Left kidney (tissue), 2 donors: ENCODE results near the gene P2RX3. TPM values are rescaled to one million over a fixed set of nuclear protein-coding genes. Genes with fewer than 3 reads are reported as not detected.

Experiments used
- DNase-seq: peaks from one replicate; pipeline ENCODE4 v3.0.0-alpha.2; 2013
- polyA plus RNA-seq: library from polyadenylated mRNA; unstranded; fragments of 120-200 nt; gene quantifications from one replicate; pipeline ENCODE4 v1.2.1, GENCODE V29; 2013; ENCODE audit not compliant: insufficient read length

P2RX3 gene
- polyA plus RNA-seq, 1 donor: 0.40 TPM

DNA sequence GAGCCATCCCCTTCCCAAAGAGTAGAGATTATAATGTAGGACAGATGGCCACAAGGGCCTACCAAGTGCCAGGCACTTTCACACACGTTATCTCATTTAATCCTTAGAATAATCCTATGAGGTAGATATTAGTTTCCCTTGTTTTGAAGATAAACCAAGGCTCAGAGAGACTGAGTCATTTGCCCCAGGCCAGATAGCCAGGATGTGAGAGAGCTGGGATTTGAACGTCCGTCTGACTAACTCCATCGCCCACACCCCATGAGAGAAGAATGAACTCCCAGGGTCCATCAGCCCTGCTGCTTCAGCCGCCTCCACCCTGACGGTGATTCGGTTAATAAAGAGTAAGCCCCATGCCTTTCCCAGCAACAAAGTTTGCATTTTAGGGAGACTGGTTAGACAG lies 32.1 kb downstream of the P2RX3 start:
- DNase-seq: no peak

DNA sequence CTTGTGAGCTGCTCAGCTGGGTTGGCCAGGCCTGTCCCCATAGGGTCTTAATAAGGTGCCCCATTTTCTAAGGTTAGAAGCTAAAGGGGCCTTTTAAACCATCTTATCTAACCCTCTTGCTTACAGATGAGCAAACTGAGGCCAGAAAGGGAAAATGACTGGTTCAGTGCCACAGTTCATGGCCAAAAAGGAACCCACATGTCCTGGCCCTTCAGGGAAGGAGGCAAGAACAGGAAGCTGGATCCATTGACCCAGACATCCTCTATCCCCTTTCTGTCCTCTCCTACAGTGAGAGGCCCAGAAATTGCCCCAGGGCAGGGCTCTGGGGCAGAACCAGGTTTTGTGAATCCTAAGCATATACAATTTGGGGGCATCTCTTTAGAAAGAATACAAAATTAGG lies 32.8 kb downstream of the P2RX3 start:
- DNase-seq: no peak

DNA sequence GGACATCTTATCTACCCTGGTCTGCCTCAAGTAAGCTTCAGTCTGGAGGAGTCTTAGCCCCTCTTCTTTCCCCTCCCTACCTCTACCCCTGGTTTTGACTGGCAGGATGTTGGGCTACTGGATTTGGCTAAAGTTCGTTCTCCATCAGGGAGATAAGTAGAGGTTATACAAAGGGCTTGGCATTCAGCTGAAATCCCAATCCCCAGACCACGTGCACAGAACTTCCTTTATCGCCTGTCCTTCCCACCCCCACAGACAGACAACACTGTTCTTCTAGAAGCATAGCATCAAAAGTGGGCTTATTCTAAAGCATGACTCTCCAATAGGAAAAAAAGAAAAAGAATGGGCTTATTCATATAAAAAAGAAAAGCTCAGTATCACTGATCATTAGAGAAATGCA lies 35.0 kb downstream of the P2RX3 start:
- DNase-seq: no peak

DNA sequence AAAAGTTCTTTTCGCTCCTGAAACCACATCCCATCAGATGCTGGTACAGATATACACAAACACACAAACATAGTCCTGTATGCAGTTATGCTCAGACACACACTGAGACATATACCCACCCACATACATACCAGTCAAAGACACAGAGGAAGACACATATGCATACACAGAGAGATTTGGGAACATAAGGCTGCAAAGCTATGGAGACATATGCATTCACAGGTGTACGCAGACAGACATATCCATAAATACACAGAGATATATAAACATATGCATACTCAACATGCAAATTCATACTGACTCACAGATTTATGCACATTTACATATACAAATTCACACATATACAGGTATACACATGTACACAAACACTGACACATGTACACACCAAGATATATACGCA lies 36.8 kb downstream of the P2RX3 start:
- DNase-seq: no peak

DNA sequence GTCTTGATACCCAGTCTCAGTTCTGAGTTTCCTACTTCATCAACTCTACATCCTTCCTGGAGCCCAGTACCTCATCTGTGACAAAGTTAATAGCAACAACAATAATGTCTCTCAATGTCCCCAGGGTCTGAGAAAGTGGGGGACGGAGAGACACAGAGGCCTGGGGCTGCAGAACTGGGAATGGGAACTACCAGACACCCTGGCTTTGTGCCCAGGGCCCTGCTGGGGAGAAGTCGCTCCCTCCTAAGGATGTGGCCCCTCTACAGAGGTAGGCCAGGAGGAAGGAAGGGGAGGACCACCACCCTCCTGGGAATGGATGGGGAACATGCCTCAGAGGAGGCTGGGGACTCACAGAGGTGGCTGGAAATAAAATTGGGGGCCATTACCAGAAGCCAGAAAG lies 37.3 kb downstream of the P2RX3 start:
- DNase-seq: no peak

DNA sequence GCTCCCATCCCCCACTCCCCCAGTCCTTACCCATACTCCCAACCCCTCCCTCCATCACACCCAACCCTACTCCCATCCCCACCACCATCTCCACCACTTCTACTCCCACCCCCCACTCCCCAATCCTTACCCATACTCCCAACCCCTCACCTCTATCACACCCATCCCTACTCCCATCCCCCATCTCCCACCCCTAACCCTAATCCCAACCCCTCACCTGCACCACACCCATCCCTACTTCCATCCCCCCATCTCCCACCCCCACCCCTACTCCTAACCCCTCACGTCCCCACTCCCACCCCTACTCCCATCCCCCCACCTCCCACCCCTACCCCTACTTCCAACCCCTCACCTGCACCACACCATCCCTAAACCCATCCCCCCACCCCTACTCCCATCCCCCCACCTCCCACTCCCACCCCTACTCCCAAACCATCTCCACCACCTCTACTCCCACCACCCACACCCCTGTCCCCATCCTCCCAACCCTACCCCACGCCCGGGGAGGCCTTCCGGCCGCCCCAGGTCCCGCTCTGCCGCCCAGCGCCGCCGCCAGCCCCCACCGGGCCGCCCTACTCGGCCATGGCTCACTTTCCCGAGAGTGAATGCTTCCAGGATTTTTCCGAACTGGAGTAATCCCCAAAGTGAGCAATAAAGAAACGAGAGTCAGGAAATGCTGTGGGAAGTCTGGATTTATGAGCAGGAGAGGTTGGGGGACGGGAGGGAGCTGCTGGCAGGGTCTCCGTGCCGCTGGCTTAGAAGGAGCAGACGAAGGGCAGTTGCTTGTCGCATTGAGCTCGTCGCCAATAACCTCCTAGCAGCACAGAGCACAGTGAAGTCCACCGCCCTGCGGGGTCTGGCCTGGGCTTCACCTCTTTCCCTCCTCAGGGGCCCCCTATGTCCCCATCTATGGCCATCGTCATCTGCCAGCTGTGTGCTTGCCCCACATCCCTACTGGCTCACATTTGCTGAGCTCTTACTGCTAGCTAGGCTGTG lies 38.2 kb downstream of the P2RX3 start:
- no peak for DNase-seq

DNA sequence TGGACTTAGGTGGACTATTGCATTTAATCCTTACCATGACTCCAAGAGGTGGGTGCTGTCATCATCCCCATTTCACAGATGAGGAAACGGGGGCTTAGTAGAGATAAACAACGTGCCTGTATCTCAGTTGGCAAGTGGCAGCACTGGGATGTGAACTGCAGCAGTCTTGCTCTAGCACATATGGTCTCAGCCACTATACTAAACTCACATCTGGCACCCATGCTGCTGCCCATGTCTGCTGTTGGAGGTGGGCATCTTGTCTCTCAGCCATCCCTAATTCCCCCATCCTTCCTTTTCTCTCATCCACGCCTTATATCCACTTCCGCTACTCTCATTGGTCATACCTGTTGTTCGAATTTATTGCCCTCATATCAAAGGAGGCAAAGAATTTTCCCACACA lies 39.0 kb downstream of the P2RX3 start:
- no peak for DNase-seq

DNA sequence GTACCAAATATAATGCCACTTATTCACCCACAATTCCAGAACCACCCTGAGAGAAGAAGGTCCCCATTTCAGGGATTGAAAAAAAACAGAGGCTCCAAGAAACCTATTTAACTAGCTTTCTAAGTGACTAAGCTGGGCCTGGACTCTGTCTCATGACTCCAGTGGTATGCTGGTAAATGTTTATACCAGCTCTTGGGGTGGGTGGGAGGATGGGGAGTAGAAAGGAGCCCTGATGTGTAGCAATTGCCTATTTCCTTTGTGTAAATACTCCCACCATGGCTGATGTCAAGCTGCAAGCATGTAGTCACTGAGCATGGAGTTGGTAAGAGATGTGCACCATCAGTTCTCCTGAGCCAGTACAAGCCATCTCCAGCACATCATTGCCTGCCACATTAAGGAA lies 40.0 kb downstream of the P2RX3 start:
- no peak for DNase-seq

DNA sequence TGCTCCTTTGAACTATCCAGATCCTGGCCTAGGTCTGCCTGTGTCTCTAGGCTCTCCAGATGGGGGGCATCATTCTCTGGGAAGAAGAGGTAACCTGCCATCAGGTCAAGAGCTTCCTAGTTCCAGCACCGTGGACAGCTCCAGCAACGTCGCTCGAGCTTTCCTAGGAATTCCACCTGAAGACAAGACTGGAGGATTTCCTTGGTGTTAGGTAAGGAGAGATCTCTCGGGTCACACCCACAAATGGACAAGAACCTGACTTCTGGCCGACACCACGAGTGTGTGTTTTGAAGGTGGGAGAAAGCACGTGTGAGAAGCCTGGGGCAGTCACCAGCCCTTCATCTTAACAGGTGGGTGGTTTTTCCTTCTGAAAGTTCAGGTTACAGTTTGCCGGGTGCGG lies 41.6 kb downstream of the P2RX3 start:
- DNase-seq: peak; percentile 48

DNA sequence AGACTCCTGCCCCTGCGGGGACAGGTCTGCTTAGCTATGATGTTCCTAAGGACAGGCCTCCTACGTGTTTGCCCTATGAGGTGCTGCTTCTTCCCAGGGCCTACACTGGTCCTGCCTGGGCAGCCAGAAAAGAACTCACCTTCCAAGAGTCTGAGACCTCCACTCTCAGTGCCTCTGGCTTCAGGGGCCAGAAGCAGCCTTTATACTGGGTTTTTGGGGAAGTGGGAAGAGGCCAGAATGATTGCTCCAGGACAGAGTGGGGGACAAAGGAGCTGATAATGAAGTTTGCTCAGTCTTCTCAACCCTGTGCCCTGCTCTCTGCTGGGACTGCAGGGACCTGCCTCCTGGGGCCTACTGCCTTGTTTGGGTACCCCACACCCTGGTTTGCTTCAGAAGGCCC lies 42.8 kb downstream of the P2RX3 start, which contains the start of gene PRG3:
Gene PRG3, minus strand, starts transcription at position 176 of the 400 bp plus-strand sequence. CDS start 442 bp downstream, outside the sequence.
- DNase-seq: no peak

DNA sequence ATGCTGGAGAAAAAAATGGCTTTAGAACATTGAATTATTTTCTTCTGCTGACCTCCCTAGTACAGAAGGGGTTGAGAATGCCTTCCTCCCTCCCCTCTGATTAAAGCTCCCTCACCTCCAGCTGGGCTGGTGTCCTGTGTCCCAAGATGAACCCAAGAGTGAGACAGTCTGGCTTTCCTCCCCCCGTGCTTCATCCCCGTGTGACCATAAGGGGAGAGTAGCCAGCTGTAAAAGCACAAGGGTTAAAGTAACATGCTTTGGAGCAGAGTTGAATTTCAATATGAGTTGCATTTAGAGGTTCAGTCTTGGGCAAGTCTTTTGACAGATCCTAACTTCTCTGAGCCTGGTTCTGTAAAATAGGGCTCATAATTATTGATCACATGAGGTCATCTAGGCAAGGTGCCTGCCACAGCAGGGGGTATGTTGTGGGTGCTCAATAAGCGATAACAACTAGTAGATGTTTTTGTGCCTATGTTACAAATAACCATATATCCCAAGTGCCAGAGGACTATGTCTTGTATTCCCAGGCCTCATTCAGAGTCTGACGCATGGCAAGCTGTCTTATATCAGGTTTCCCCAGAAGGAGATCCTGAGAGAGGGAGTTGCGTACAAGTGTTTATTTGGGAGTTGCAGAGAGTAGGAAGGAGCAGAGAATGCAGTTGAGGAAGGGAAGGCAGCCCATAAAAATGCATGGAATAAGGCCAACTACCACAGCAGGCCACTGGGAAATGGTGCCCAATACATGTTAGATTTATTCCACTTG lies 48.2 kb downstream of the P2RX3 start:
- DNase-seq: peak; percentile 53

DNA sequence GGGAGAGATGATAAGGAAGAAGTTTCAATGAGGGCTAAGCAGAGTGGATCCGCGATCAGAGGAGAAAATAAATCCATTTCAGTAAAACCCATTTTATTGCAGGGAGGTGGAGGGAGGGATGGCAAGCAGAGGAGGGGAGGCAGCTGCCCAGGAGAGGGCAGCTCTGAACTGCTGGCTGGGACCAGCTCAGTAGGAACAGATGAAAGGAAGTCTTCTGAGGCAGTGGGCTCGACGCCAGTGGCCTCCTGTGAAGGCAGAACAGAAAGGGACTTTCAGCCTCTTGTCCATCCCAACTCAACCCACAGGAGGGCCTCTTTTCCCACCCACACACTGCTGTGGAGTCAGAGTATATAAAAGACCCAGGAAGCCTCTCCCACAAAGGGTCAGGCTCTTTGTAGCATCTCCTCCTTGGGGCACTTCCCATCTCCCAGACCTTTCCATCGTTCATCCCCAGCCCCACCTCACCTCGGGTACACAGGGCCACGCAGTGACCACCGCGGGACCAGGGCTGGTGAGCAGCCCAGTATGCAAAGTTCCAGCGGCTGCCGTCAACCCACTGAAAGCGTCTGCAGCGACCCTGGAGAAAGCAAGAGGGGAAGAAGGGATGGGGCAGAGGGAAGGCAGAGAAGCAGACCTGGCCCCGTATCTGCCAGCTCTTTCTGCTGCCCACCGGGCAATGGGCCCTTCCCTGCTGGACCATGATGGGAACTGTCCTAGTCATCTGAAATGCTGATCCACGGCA lies 49.3 kb downstream of the P2RX3 start:
- DNase-seq: no peak

DNA sequence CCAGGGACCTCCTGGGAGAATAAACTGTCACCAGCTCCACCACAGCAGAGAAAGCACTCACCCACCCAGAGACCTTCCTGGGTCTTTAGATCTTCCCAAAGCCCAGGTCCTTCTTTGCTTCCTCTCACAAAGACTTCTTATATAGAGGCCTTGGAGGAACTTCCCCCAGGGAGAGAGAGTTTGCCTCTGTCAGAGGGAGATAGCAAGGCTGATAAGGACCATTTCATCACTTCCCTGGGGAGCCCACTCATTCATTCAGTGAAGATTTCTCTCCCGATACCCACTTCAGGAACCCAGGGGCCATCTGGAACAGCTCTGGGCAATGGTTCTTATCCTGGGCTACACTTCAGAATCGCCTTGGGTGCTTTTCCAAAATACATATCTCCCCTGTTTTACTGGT lies 52.4 kb downstream of the P2RX3 start, which contains the start of gene PRG2:
Gene PRG2, minus strand, starts transcription at position 116 of the 400 bp plus-strand sequence. CDS start 706 bp downstream, outside the sequence.
- no peak for DNase-seq

DNA sequence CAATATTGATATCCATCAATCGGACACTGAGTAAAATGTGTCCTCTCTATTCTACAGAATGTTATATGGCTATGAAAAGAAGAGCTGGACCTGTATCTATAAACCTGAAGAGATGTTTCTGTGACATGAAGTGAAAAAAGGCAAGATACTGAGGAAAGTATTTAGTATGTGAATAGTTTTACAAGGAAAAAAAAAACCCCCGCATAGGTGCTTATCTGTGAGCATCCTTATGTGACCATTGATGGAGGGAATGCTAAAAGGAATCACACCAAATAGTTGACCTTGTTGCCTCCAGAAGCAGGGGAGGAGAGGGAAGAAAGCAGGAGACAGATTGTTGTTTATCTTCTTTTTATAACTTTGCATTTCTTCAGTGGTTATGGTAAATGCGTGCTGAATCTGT lies 53.0 kb downstream of the P2RX3 start:
- no peak for DNase-seq

DNA sequence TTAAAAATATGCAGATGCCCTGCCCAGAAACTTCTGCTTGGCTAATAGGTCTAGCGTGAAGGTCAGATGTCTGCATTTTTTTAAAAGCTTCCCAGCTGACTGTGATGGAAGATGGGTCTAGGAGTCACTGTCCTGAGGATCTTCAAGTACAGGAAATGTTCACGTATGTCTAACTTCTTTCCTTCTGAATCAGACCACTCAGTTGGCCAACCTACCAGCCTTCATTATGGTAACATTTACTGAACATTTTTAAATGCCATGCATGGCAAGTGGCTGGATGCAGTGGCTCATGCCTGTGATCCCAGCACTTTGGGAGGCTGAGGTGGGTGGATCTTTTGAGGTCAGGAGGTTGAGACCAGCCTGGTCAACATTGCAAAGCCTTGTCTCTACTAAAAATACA lies 53.4 kb downstream of the P2RX3 start:
- DNase-seq: no peak

DNA sequence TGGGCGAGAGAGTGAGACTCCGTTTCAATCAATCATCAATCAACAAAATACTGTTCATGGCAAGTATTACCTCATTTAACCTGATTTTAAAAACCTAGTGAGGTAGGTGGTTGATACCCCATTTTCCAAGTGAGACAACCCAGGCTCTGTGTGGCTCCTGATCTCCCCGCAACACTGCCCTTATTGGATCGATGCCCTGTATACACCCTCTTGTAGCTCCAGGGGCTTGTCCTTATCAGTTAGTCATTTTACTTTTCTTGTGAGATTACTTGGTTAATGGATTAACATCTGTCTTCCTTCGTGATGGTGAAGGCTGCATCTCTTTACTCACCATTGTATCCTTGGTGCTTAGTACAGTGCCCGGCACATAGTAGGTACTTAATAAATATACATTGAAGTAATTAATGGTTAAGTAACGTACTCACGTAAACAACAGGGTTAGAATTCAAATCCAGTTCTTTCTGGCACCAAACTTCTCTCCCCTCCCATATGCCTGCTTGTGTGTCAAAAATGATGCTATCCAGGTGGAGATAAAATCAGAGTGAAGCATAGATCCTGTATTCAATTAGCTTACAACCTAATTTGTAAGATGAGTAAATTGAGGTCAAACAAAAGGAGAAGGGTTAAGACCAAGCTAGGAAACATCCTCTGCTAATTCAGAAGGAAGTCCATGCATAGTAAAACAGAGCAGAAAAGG lies 54.1 kb downstream of the P2RX3 start:
- no peak for DNase-seq

DNA sequence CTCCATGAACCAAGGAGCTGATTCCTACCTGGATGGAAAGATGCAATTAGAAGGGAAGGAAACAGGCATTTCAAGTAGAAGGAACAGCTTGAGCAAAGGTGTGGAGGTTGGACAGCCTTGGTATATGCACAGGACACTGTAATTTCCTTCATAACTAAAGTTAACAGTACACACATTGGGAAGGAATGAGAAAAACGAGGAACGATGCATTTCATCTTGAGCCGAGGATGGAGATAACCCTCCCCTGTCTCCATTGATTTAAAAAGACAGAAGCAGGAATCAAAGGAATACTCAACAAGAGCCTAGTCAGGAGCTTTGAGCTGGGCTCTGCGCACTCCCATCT lies 54.6 kb downstream of the P2RX3 start:
- no peak for DNase-seq

DNA sequence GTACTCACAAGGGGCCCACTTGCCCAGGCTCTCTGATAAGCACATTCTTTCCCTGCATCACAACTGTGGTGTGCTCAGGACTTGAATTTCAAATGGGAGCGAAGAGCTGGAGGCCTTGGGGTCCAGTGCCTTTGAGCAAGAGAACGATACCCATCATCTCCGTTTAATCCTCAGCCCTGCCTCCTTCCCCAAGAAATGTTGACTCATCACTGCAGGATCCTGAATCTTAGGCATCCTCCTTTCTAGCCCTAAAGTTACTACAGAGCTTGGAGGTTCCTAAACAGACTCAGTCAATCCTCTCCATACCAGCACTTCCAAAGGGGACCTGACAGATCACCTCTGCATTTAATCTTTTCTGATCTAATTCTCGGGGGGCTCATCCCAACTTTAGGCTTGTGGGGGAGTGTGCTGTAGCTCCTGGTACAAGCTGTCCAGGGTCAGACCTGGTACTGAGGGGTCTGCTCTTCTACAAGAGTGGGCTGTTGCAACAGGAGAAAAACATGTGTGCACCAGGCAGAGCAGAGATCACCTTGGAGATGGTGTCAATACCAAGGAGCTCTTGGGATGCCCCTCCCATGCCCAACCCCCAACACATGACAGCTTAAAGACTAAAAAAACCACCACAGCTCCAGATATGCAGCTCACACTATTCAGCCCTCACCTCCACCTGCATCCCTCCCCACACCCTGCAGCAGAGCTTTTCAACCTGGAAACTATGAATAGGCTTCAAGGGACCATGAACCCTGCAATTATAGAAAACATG lies 56.2 kb downstream of the P2RX3 start:
- no peak for DNase-seq

DNA sequence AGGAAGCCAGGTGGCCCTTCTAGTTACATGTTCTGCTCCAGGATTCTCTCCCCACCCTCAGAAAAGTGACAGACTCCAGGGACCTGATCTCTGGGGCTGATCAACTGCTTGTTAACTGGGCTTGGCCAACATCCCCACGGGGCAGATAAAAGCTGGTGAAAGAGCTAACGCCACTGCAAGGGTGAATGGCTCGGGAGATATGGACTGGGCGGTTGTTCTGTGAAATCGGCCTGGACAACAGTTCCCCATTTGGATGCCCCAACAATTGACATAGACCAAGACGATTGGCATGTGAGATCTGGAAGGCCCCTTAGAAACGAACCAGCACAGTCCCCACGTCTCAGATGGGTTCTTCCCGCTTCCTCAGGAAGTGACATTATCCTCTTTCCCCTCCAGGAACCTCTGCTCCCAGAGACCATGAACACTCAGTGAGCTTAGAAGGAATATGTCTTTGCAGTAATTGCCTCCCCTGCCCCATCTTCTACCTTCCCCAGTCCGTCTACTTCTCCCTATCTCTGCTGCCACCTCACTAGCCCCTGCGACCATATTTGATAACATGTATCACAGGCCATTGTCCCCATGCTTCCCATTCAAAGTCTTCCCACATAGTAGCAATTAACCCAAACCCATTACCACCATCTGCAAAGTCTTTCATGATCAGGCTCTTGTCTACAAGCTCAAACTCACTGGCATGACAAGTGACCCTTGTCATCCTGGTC lies 57.9 kb downstream of the P2RX3 start:
- DNase-seq: no peak

DNA sequence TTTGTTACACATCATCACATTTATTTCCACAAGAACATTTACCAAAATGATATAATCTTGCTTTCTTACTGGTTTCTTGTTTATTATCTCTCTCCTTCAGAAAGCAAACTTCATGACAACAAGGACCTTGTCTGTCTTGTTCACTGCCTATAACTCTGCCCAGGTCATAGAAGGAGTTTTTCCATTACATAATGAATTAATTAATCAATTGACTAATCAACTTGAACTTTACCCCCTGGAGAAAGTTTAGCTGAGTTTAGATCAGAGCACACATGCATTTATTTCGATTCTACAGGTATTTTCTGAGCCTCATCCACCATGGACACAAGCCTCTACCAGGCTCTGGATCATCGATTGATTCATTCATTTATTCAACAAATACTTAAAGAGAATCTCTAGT lies 58.6 kb downstream of the P2RX3 start:
- no peak for DNase-seq
